Vagina (tissue), 2 donors: ENCODE data around the gene SPOPL.

Experiments used
- CTCF ChIP-seq, 3 experiments: fragments of 450-650 bp in 2 of 3; fragments of 200-600 bp in 1 of 3; sonication (generic) in 1 of 3; IDR thresholded peaks; one replicate each; pipeline ENCODE4 v1.5.1; 2017 to 2019; ENCODE audit warnings: antibody characterized with exemption in 3 of 3, mild to moderate bottlenecking in 2 of 3, moderate library complexity in 2 of 3
- POLR2AphosphoS5 ChIP-seq, 2 donors: sonication (generic); formaldehyde crosslinking; IDR thresholded peaks; one replicate each; pipeline ENCODE4 v1.9.0; 2017; ENCODE audit warnings: antibody characterized with exemption in 2 of 2, mild to moderate bottlenecking in 2 of 2, low read depth in 1 of 2; ENCODE audit not compliant: insufficient read depth in 1 of 2

GRCh38 chr2:138454761-138455160, 46.8 kb upstream of the SPOPL start:
- no peak for TF ChIP-seq CTCF (IDR thresholded peaks at IDR 0.05)
- TF ChIP-seq POLR2AphosphoS5 (IDR thresholded peaks at IDR 0.05; ENCODE audit: insufficient read depth in 1 of 2, low read depth in 1 of 2), result no peak
